Colonic mucosa (tissue), 4 donors: ENCODE results near the gene P4HB. TPM values are rescaled to one million over a fixed set of nuclear protein-coding genes. Genes with fewer than 3 reads are reported as not detected.

Experiments
- DNase-seq: peaks from one replicate; pipeline ENCODE4 v3.0.0-alpha.2; 2020
- H3K27ac ChIP-seq: fragments of 200-600 bp; one replicate; pipeline ENCODE4 v1.8.0; 2021
- H3K27me3 ChIP-seq: fragments of 200-600 bp; one replicate; pipeline ENCODE4 v1.8.0; 2021
- H3K36me3 ChIP-seq: fragments of 200-600 bp; one replicate; pipeline ENCODE4 v1.8.0; 2021
- H3K4me1 ChIP-seq: fragments of 200-600 bp; one replicate; pipeline ENCODE4 v1.8.0; 2021; ENCODE audit warnings: mild to moderate bottlenecking
- H3K4me3 ChIP-seq: fragments of 200-600 bp; one replicate; pipeline ENCODE4 v1.8.0; 2021
- H3K9ac ChIP-seq, 2 donors: one replicate each; pipeline ENCODE4 v1.7.0; 2013; ENCODE audit warnings: control low read depth in 2 of 2, low read depth in 2 of 2, low read length in 2 of 2
- H3K9me3 ChIP-seq: fragments of 200-600 bp; one replicate; pipeline ENCODE4 v1.8.0; 2021
- intact Hi-C: fragments of 100-400 bp; cut with DNase I; formaldehyde crosslinking; loops from one replicate; pipeline ENCODE4 v1.14.1; 2022
- total RNA-seq, 2 donors: library from RNA; stranded (reverse); fragmentation: NEBNext Ultra II Directional in 1 of 2; extraction: Animal tissue kit (Norgen Biotek cat#: 25700) in 1 of 2; gene quantifications; one replicate each; pipeline ENCODE4 v1.2.1, GENCODE V29; 2021
- TF ChIP-seq, protein P1 (sequence below): fragments of 200-600 bp; IDR thresholded peaks from one replicate; pipeline ENCODE4 v1.8.0; 2022; ENCODE audit warnings: antibody characterized with exemption, mild to moderate bottlenecking
- donor health status: healthy.
- donor health status: DM: no; HTN: no; CAD: no.
- donor health status: DM: no; HTN: no; CAD: no.

P4HB gene
- total RNA-seq, 2 donors from 2014 or later = 719 to 1,051 TPM

DNA sequence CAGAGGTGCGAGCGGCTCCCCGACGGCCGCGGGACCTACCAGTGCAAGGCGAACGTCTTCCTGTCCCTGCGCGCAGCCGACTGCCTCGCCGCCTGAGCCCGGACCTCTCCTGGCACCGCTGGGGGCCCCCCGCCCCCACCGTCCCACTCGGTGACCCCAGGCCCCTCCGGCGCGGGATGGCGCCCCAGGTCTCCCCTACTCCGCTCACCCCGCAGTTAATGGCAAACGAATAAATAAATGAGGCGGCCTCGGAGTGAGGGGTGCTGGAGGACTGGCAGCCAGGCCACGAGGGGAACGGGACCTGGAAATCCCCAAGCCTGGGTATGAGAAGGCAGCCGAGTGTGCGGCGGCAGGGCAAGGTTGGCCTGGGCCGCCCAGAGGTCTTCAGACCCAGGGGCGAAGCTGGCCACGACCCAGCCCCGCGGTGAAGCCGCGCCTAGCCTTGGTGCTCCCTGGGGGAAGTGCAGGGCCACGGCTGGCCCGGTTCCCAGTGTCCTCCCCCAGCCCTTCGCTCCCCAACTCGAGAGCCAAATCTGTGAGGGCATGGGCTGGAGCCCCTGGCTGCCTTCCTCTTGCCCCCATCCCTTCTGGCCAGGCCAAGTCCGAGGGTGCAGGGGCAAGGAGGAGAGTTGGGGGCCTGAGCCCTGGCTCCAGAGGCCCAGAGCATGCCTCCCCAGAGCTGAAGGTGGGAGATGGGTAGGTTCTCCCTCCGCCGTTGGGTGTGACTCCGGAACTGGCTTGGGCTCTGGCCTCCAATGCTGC lies 42.5 kb upstream of the P4HB start:
- Histone ChIP-seq H3K4me3 (peak overlapping the region; percentile 28), H3K4me1 (no peaks in the 10 kb centered on the region), H3K27me3 (peaks cover 4% of the 10 kb centered on the region), H3K27ac (no peak overlapping the region), H3K9me3 (no peaks in the 10 kb centered on the region), H3K36me3 (no peaks in the 10 kb centered on the region), H3K9ac (no peak overlapping the region)
- DNase-seq = no peak
- TF ChIP-seq, protein P1, sequence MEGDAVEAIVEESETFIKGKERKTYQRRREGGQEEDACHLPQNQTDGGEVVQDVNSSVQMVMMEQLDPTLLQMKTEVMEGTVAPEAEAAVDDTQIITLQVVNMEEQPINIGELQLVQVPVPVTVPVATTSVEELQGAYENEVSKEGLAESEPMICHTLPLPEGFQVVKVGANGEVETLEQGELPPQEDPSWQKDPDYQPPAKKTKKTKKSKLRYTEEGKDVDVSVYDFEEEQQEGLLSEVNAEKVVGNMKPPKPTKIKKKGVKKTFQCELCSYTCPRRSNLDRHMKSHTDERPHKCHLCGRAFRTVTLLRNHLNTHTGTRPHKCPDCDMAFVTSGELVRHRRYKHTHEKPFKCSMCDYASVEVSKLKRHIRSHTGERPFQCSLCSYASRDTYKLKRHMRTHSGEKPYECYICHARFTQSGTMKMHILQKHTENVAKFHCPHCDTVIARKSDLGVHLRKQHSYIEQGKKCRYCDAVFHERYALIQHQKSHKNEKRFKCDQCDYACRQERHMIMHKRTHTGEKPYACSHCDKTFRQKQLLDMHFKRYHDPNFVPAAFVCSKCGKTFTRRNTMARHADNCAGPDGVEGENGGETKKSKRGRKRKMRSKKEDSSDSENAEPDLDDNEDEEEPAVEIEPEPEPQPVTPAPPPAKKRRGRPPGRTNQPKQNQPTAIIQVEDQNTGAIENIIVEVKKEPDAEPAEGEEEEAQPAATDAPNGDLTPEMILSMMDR = no peak
- intact Hi-C loops = no loop called here

DNA sequence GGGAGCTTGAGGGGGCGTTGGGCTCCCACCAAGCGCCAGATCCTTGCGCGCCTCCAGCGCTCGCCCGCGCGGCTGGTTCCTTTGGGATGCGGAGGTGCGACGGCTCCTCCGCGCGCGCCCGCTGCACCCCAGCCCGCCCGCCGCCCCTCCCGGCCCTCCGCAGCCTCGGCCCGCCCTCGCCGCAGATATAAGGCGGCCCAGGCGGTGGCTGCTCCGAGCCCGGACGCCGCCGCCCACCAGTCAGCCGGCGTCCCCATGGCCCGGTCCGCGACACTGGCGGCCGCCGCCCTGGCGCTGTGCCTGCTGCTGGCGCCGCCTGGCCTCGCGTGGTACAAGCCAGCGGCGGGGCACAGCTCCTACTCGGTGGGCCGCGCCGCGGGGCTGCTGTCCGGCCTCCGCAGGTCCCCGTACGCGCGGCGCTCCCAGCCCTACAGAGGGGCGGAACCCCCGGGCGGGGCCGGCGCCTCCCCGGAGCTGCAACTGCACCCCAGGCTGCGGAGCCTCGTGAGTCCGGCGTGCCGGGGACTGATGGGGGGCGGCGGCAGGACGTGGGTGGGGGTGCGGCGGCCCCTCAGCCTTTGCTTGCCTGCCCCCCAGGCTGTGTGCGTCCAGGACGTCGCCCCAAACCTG lies 41.8 kb upstream of the P4HB start, which contains the start of gene NPB:
TSS of gene NPB (plus strand) at position 216 of the 630 bp plus-strand sequence. CDS start at position 256, 40 bp downstream.
- H3K9ac ChIP-seq = peak within 1 kb of the TSS in 1 of 2 donors; percentile 3
- no peaks in the 10 kb centered on the region for H3K36me3 ChIP-seq
- H3K4me3 ChIP-seq = peak within 1 kb of the TSS; percentile 28
- no peaks in the 10 kb centered on the region for H3K9me3 ChIP-seq
- no peak for DNase-seq
- intact Hi-C loops = no loop called here
- H3K27ac ChIP-seq = no peak within 1 kb of the TSS
- TF ChIP-seq, protein P1 = no peak
- H3K4me1 ChIP-seq = no peaks in the 10 kb centered on the region
- H3K27me3 ChIP-seq = peaks cover 4% of the 10 kb centered on the region

DNA sequence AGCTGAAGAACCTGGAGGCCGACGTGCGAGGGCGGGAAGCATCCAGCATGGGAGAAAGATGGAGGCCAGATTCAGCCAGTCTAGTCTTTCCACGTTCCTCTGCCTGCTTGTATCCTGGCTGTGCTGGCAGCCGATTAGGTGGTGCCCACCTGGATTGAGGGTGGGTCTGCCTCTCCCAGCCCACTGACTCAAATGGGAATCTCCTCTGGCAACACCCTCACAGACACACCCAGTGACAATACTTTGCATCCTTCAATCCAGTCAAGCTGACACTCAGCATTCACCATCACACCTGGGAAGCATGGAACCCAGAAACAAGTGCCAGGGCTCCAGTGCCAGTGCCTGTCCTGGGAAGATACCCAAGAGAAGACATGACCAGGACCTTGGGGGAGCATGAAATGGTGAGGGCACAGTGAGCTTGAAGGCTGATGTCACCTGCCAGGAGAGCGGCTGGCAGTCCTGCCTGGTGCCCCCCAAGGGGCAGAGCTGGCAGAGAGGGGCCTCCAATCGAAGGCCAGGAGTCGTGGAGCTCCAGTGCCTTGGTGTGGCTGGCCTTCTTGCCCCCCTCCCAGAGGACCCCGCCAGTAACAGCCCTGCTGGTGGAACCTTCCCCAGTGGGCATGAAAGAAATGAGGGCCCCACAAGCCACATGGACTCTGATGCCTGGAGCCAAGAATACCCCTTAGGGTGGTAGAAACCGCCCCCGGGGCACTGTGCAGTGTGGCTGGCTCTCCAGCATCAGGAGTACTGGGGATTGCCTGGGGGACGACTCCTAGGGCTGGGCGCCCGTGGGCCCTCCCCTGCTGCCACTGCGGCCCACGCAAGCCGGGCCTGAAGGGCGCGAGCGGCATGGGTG lies 41.1 kb upstream of the P4HB start:
- Histone ChIP-seq H3K4me3 (peak overlapping the region; percentile 28), H3K36me3 (no peaks in the 10 kb centered on the region), H3K9me3 (no peaks in the 10 kb centered on the region), H3K4me1 (no peaks in the 10 kb centered on the region), H3K27me3 (peaks cover 4% of the 10 kb centered on the region), H3K9ac (no peak overlapping the region), H3K27ac (no peak overlapping the region)
- TF ChIP-seq, protein P1 = no peak
- intact Hi-C loops = no loop called here
- no peak for DNase-seq

DNA sequence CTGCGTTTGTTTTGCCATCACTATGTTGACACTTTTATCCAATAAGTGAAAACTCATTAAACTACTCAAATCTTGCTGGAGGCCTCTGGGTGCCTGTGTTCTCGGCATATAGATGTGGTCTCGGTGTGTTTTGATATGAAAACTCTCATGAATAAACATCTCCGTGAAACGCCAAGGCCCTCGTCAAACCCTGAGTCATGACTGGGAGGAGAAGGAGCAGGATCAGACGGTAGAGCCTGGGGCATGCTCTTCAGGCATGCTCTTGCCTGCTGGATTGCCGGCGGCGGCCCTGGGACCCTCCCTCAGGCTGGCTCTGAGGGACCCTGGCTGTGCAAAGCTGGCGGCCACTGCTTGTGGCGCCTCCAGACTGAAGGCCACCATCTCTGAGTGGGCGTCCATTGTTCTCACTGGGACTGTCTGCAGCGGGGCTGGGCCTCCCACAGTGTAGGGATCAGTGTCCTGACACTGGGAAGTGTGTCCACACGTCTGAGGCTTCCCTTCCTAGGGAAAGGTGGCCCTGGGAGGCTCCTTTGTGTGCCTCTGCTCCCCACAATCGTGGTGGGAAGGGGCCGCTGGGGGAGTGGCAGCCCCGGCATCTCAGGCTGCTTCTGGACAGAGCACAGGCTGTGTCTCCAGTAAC lies 40.0 kb upstream of the P4HB start:
- H3K4me1 ChIP-seq = no peaks in the 10 kb centered on the region
- peaks cover 4% of the 10 kb centered on the region for H3K27me3 ChIP-seq
- TF ChIP-seq, protein P1 = no peak
- no peak overlapping the region for H3K4me3 ChIP-seq
- no peak overlapping the region for H3K27ac ChIP-seq
- H3K9ac ChIP-seq = no peak overlapping the region
- H3K9me3 ChIP-seq = no peaks in the 10 kb centered on the region
- no peaks in the 10 kb centered on the region for H3K36me3 ChIP-seq
- DNase-seq = no peak
- intact Hi-C loops = no loop called here
